HFFc6 (cell line): Measurements from ENCODE around the gene SLC39A10. TPM values are rescaled to one million over a fixed set of nuclear protein-coding genes. Genes with fewer than 3 reads are reported as not detected.

Experiments used
- DNase-seq: peaks from one replicate; pipeline ENCODE4 v3.0.0-alpha.2; 2018
- H3K27ac Mint-ChIP-seq: 2 replicates; pipeline ENCODE4 v1.8.0; 2020; ENCODE audit warnings: mild to moderate bottlenecking, mixed read lengths
- H3K27me3 Mint-ChIP-seq: 2 replicates; pipeline ENCODE4 v1.8.0; 2021; ENCODE audit warnings: mild to moderate bottlenecking, moderate library complexity, mixed read lengths; ENCODE audit not compliant: insufficient read depth
- H3K36me3 Mint-ChIP-seq: 2 replicates; pipeline ENCODE4 v1.8.0; 2021; ENCODE audit warnings: low read depth, mixed read lengths
- H3K4me1 Mint-ChIP-seq: 2 replicates; pipeline ENCODE4 v1.8.0; 2020; ENCODE audit warnings: low read depth, mixed read lengths
- H3K4me3 Mint-ChIP-seq: 2 replicates; pipeline ENCODE4 v1.8.0; 2020; ENCODE audit warnings: mild to moderate bottlenecking, moderate library complexity, mixed read lengths
- H3K9me3 Mint-ChIP-seq: 2 replicates; pipeline ENCODE4 v1.8.0; 2020; ENCODE audit warnings: mild to moderate bottlenecking, mixed read lengths
- CTCF ChIP-seq: fragments of 200-600 bp; sonication (generic); IDR thresholded peaks from 2 replicates; pipeline ENCODE4 v1.5.0; 2021; ENCODE audit warnings: antibody characterized with exemption, mild to moderate bottlenecking
- total RNA-seq, 6 experiments: library from RNA; stranded (reverse); fragmentation: NEBNext Ultra II Directional; extraction: Animal tissue kit (Norgen Biotek cat#: 25700); gene quantifications; 2 replicates in 1 of 6; 3 replicates in 5 of 6; pipeline ENCODE4 v1.2.3, GENCODE V29; 2021

Gene SLC39A10
- total RNA-seq, 6 experiments from 2014 or later = 24.8 to 30.4 (median 27.7) TPM

- TF ChIP-seq CTCF = no peak
- no peak for DNase-seq
- peaks cover 21% of the 10 kb centered on the region for H3K4me1 Mint-ChIP-seq
- H3K27me3 Mint-ChIP-seq = no peaks in the 10 kb centered on the region
- H3K4me3 Mint-ChIP-seq = no peak overlapping the region
- peaks cover 10% of the 10 kb centered on the region for H3K9me3 Mint-ChIP-seq
- peaks cover 23% of the 10 kb centered on the region for H3K36me3 Mint-ChIP-seq
- no peak overlapping the region for H3K27ac Mint-ChIP-seq
Observed at GRCh38 chr2:195741191-195741590, 84.2 kb downstream of the SLC39A10 start.

GRCh38 chr2:195756218-195756942, 99.4 kb downstream of the SLC39A10 start:
- TF ChIP-seq CTCF = no peak
- Mint-ChIP-seq H3K27ac (no peak overlapping the region; the same call in 1 of the 2 replicates), H3K4me3 (no peak overlapping the region), H3K36me3 (no peaks in the 10 kb centered on the region), H3K4me1 (peaks cover 17% of the 10 kb centered on the region), H3K9me3 (no peaks in the 10 kb centered on the region), H3K27me3 (no peaks in the 10 kb centered on the region; the same call in 1 of the 2 replicates)
- no peak for DNase-seq

- Mint-ChIP-seq H3K4me1 (peaks cover 22% of the 10 kb centered on the region), H3K27me3 (no peaks in the 10 kb centered on the region; the same call in 1 of the 2 replicates), H3K36me3 (no peaks in the 10 kb centered on the region), H3K9me3 (no peaks in the 10 kb centered on the region), H3K27ac (no peak overlapping the region), H3K4me3 (no peak overlapping the region)
- DNase-seq = no peak
- no peak for TF ChIP-seq CTCF
Observed at GRCh38 chr2:195758846-195759245, 101.8 kb downstream of the SLC39A10 start.

GRCh38 chr2:195759877-195760276, 102.9 kb downstream of the SLC39A10 start:
- TF ChIP-seq CTCF = no peak

GRCh38 chr2:195763866-195764265, 106.8 kb downstream of the SLC39A10 start:
- H3K27ac Mint-ChIP-seq = no peak overlapping the region
- no peak overlapping the region for H3K4me3 Mint-ChIP-seq
- H3K27me3 Mint-ChIP-seq = no peaks in the 10 kb centered on the region; the same call in 1 of the 2 replicates
- peaks cover 13% of the 10 kb centered on the region for H3K4me1 Mint-ChIP-seq
- peaks cover 17% of the 10 kb centered on the region for H3K36me3 Mint-ChIP-seq
- H3K9me3 Mint-ChIP-seq = peaks cover 9% of the 10 kb centered on the region
- no peak for TF ChIP-seq CTCF
- no peak for DNase-seq

More at GRCh38 chr2:195759877-195760276, 102.9 kb downstream of the SLC39A10 start:
- Mint-ChIP-seq H3K9me3 (no peaks in the 10 kb centered on the region; the same call in 1 of the 2 replicates), H3K27ac (no peak overlapping the region), H3K4me3 (no peak overlapping the region), H3K27me3 (no peaks in the 10 kb centered on the region; the same call in 1 of the 2 replicates), H3K36me3 (peaks cover 7% of the 10 kb centered on the region; the same call in 1 of the 2 replicates), H3K4me1 (peaks cover 21% of the 10 kb centered on the region)
- DNase-seq = no peak
